H1 (cell line): ENCODE results near the gene TOMT. TPM values are rescaled to one million over a fixed set of nuclear protein-coding genes. Genes with fewer than 3 reads are reported as not detected.
A peak's percentile ranks its signal among the peaks of the same experiment; 100 is the strongest.

Source experiments
- CTCF ChIA-PET: fragments of 300-600 bp; sonication (Branson Sonifier 250); formaldehyde crosslinking; loops from one replicate; lab custom pipeline; 2021; ENCODE audit not compliant: partially characterized antibody; lab: Charles Lee
- POLR2A ChIA-PET: fragments of 300-600 bp; sonication (Branson Sonifier 250); formaldehyde crosslinking; loops from one replicate; lab custom pipeline; 2021; ENCODE audit warnings: inconsistent platforms; ENCODE audit not compliant: partially characterized antibody; lab: Charles Lee
- DNase-seq, 2 experiments: peaks; one replicate each; pipeline versions ENCODE4 v3.0.0 to v3.0.0-alpha.2; 2010 to 2022; ENCODE audit warnings: low spot score in 2 of 2, low read depth in 1 of 2, mixed read lengths in 1 of 2
- FAIRE-seq: peaks from 2 replicates; lab custom pipeline; 2011; peaks lifted over from hg19 to GRCh38; lab: Jason Lieb, UNC
- H2AFZ ChIP-seq: 2 replicates; pipeline ENCODE4 v1.8.1; 2012; ENCODE audit warnings: low read length, inconsistent platforms
- H2AK5ac ChIP-seq: 2 replicates; pipeline ENCODE4 v1.6.1; 2013; ENCODE audit warnings: low read depth, low read length
- H2BK120ac ChIP-seq: replicated peaks from 2 replicates; pipeline ENCODE3; 2013; ENCODE audit warnings: low read depth, low read length, inconsistent platforms
- H2BK12ac ChIP-seq: 2 replicates; pipeline ENCODE4 v1.6.1; 2013; ENCODE audit warnings: low read depth, low read length
- H2BK15ac ChIP-seq: 2 replicates; pipeline ENCODE4 v1.6.1; 2013; ENCODE audit warnings: low read length
- H2BK20ac ChIP-seq: 2 replicates; pipeline ENCODE4 v1.6.1; 2013; ENCODE audit warnings: low read length
- H2BK5ac ChIP-seq: 2 replicates; pipeline ENCODE4 v1.6.1; 2013; ENCODE audit warnings: low read depth, low read length
- H3K14ac ChIP-seq: 2 replicates; pipeline ENCODE4 v1.6.1; 2013; ENCODE audit warnings: inconsistent platforms; ENCODE audit not compliant: insufficient read length
- H3K18ac ChIP-seq: 2 replicates; pipeline ENCODE4 v1.6.1; 2013; ENCODE audit warnings: low read length; ENCODE audit errors: extremely low read depth
- H3K23ac ChIP-seq: 2 replicates; pipeline ENCODE4 v1.6.1; 2013; ENCODE audit warnings: inconsistent platforms; ENCODE audit not compliant: insufficient read length
- H3K23me2 ChIP-seq: 2 replicates; pipeline ENCODE4 v1.6.1; 2013; ENCODE audit warnings: low read depth, low read length
- H3K27ac ChIP-seq: 2 replicates; pipeline ENCODE4 v1.6.1; 2011; ENCODE audit warnings: low read depth, low read length, inconsistent platforms
- H3K27me3 ChIP-seq, 4 experiments: replicated peaks in 1 of 4; 1 replicate in 1 of 4; 2 replicates in 3 of 4; pipeline versions ENCODE4 v1.6.1 to v1.8.1; 2011 to 2013; ENCODE audit warnings: low read length in 3 of 4, mild to moderate bottlenecking in 3 of 4, inconsistent platforms in 2 of 4, mixed read lengths in 2 of 4, moderate library complexity in 1 of 4; ENCODE audit not compliant: control insufficient read depth in 3 of 4, insufficient read depth in 3 of 4; ENCODE audit errors: extremely low read depth in 1 of 4
- H3K36me3 ChIP-seq, 4 experiments: 2 replicates each; pipeline versions ENCODE4 v1.6.1 to v1.8.1; 2011 to 2013; ENCODE audit warnings: mild to moderate bottlenecking in 4 of 4, low read length in 3 of 4, moderate library complexity in 2 of 4, control low read depth in 1 of 4, inconsistent platforms in 1 of 4; ENCODE audit not compliant: insufficient read depth in 4 of 4, control insufficient read depth in 2 of 4
- H3K4ac ChIP-seq: replicated peaks from 2 replicates; pipeline ENCODE3; 2013; ENCODE audit warnings: low read length, low read depth, mixed read lengths, inconsistent platforms; ENCODE audit not compliant: insufficient read length
- H3K4me1 ChIP-seq, 4 experiments: replicated peaks in 1 of 4; 1 replicate in 1 of 4; 2 replicates in 3 of 4; pipeline versions ENCODE4 v1.6.1 to v1.8.1; 2011 to 2013; ENCODE audit warnings: low read length in 3 of 4, inconsistent platforms in 2 of 4, mixed read lengths in 1 of 4; ENCODE audit not compliant: insufficient read depth in 4 of 4, control insufficient read depth in 3 of 4
- H3K4me2 ChIP-seq, 2 experiments: 2 replicates each; pipeline versions ENCODE4 v1.6.1 to v1.8.1; 2011 to 2013; ENCODE audit warnings: low read depth in 2 of 2, low read length in 2 of 2, control low read depth in 1 of 2, inconsistent platforms in 1 of 2, mild to moderate bottlenecking in 1 of 2; ENCODE audit not compliant: insufficient read depth in 1 of 2
- H3K4me3 ChIP-seq, 4 experiments: fragments of 200-600, 300-600 bp in 1 of 4; sonication (generic), shearing (Covaris generic), sonication (Bioruptor Twin) in 1 of 4; 2 replicates each; pipeline versions ENCODE4 v1.5.1 to v1.8.1; 2011 to 2016; ENCODE audit warnings: low read length in 4 of 4, low read depth in 3 of 4, control low read depth in 2 of 4, inconsistent platforms in 2 of 4, mild to moderate bottlenecking in 2 of 4, mixed read lengths in 1 of 4, moderate library complexity in 1 of 4; ENCODE audit not compliant: insufficient read depth in 2 of 4; ENCODE audit errors: extremely low read depth in 1 of 4
- H3K56ac ChIP-seq: replicated peaks from 2 replicates; pipeline ENCODE3; 2013; ENCODE audit warnings: low read depth, mild to moderate bottlenecking, mixed read lengths, low read length, inconsistent platforms; ENCODE audit not compliant: insufficient read length
- H3K79me1 ChIP-seq: 2 replicates; pipeline ENCODE4 v1.6.1; 2013; ENCODE audit warnings: low read depth, low read length, control low read depth
- H3K79me2 ChIP-seq, 2 experiments: 2 replicates each; pipeline versions ENCODE4 v1.6.1 to v1.8.1; 2012 to 2013; ENCODE audit warnings: low read length in 2 of 2, mild to moderate bottlenecking in 2 of 2, inconsistent platforms in 1 of 2; ENCODE audit not compliant: insufficient read depth in 2 of 2, control insufficient read depth in 1 of 2
- H3K9ac ChIP-seq, 4 experiments: replicated peaks in 1 of 4; 1 replicate in 1 of 4; 2 replicates in 3 of 4; pipeline versions ENCODE4 v1.6.1 to v1.8.1; 2011 to 2013; ENCODE audit warnings: low read depth in 3 of 4, low read length in 3 of 4, control low read depth in 2 of 4, mild to moderate bottlenecking in 2 of 4, moderate library complexity in 2 of 4, inconsistent platforms in 1 of 4; ENCODE audit errors: extremely low read depth in 1 of 4
- H3K9me3 ChIP-seq, 2 experiments: 2 replicates each; pipeline versions ENCODE4 v1.6.1 to v1.8.1; 2012 to 2013; ENCODE audit warnings: mild to moderate bottlenecking in 2 of 2, moderate library complexity in 2 of 2, control low read depth in 1 of 2, inconsistent platforms in 1 of 2, low read depth in 1 of 2, low read length in 1 of 2, mixed read lengths in 1 of 2; ENCODE audit not compliant: insufficient read depth in 2 of 2
- H4K20me1 ChIP-seq, 2 experiments: replicated peaks in 1 of 2; 2 replicates each; pipeline versions ENCODE3 to v1.8.1; 2011 to 2013; ENCODE audit warnings: inconsistent platforms in 2 of 2, low read length in 2 of 2, mild to moderate bottlenecking in 1 of 2; ENCODE audit not compliant: insufficient read depth in 2 of 2, control insufficient read depth in 1 of 2
- H4K5ac ChIP-seq: 2 replicates; pipeline ENCODE4 v1.6.1; 2013; ENCODE audit warnings: low read length, low read depth, mixed read lengths, inconsistent platforms; ENCODE audit not compliant: insufficient read length
- H4K8ac ChIP-seq: 2 replicates; pipeline ENCODE4 v1.8.0; 2013; ENCODE audit warnings: mild to moderate bottlenecking, moderate library complexity, low read length, inconsistent platforms; ENCODE audit not compliant: insufficient read depth; ENCODE audit errors: extremely low read depth
- H4K91ac ChIP-seq: replicated peaks from 2 replicates; pipeline ENCODE3; 2013; ENCODE audit warnings: low read length, mixed read lengths, inconsistent platforms; ENCODE audit not compliant: insufficient read length
- GABPA ChIP-seq: IDR thresholded peaks from 2 replicates; pipeline ENCODE4 v1.6.1; 2011; ENCODE audit warnings: mild to moderate bottlenecking, low read length, moderate library complexity, borderline replicate concordance; ENCODE audit not compliant: insufficient read depth
- KDM1A ChIP-seq: fragments of 200-600, 300-600 bp; sonication (generic); IDR thresholded peaks from 2 replicates; pipeline ENCODE4 v1.7.1; 2016; ENCODE audit warnings: mild to moderate bottlenecking, low read length, borderline replicate concordance
- RNF2 ChIP-seq: fragments of 200-900, 300-1000 bp; sonication (generic); IDR thresholded peaks from 2 replicates; pipeline ENCODE4 v1.7.1; 2016; ENCODE audit warnings: borderline replicate concordance, low read depth, mild to moderate bottlenecking, antibody characterized with exemption, low read length; ENCODE audit not compliant: poor library complexity, severe bottlenecking; ENCODE audit errors: missing control alignments
- RXRA ChIP-seq: IDR thresholded peaks from 2 replicates; pipeline ENCODE4 v1.6.1; 2011; ENCODE audit warnings: low read depth, mild to moderate bottlenecking, low read length, moderate library complexity; ENCODE audit not compliant: insufficient read depth
- SIN3A ChIP-seq, 2 experiments: IDR thresholded peaks in 1 of 2; conservative IDR thresholded peaks in 1 of 2; 2 replicates each; pipeline ENCODE4 v1.6.1; 2011 to 2012; ENCODE audit warnings: low read length in 2 of 2, improper control_type of control experiment in 1 of 2, low read depth in 1 of 2, mild to moderate bottlenecking in 1 of 2
- SRF ChIP-seq: IDR thresholded peaks from 2 replicates; pipeline ENCODE4 v1.6.1; 2011; ENCODE audit warnings: mild to moderate bottlenecking, low read depth, low read length, moderate library complexity
- TAF7 ChIP-seq: optimal IDR thresholded peaks from 2 replicates; pipeline ENCODE3; 2011; ENCODE audit warnings: low read depth, mild to moderate bottlenecking, inconsistent platforms, low read length, moderate library complexity, borderline replicate concordance
- TBP ChIP-seq: IDR thresholded peaks from 2 replicates; pipeline ENCODE4 v1.6.1; 2011; ENCODE audit warnings: low read depth, low read length, improper control_type of control experiment
- WGBS, 2 experiments: shearing (Covaris generic) in 1 of 2; methylation state at CpG; one replicate each; pipeline versions ENCODE4 v1.1.6 to v1.1.7; 2013 to 2015; ENCODE audit warnings: low lambda C conversion rate in 2 of 2, mixed read lengths in 2 of 2, inconsistent platforms in 1 of 2, low coverage in 1 of 2, missing lambda C conversion rate in 1 of 2; ENCODE audit not compliant: insufficient replicate concordance in 2 of 2, insufficient coverage in 1 of 2, insufficient read length in 1 of 2; ENCODE audit errors: extremely low coverage in 1 of 2, missing lambda C conversion rate in 1 of 2; 5-methylcytosine and 5-hydroxymethylcytosine counted together
- polyA plus RNA-seq, 7 experiments: library from polyadenylated mRNA; depleted of rRNA in 3 of 7; stranded (reverse) in 5 of 7; unstranded in 2 of 7; fragments of >200 nt in 5 of 7; fragments of 200-250 nt in 2 of 7; gene quantifications; 1 replicate in 5 of 7; 2 replicates in 1 of 7; 4 replicates in 1 of 7; pipeline versions ENCODE4 v1.2.1 to v1.2.3, GENCODE V29; 2011 to 2013; ENCODE audit warnings: missing spikeins in 2 of 7, mixed read lengths in 2 of 7
- total RNA-seq: library from RNA; stranded (reverse); fragmentation: NEBNext Ultra II Directional; extraction: Animal tissue kit (Norgen Biotek cat#: 25700); gene quantifications from 2 replicates; pipeline ENCODE4 v1.2.1, GENCODE V29; 2021
- TF ChIP-seq, protein P1 (sequence below): IDR thresholded peaks from 2 replicates; pipeline ENCODE4 v1.6.1; 2012; ENCODE audit warnings: low read length, inconsistent platforms

The TOMT gene
- total and polyA plus RNA-seq, 2 of the 8 experiments (the other 6 are each of a cell fraction or from before 2014, with no cell fraction given) = 0.11 TPM; not detected in 1

DNA sequence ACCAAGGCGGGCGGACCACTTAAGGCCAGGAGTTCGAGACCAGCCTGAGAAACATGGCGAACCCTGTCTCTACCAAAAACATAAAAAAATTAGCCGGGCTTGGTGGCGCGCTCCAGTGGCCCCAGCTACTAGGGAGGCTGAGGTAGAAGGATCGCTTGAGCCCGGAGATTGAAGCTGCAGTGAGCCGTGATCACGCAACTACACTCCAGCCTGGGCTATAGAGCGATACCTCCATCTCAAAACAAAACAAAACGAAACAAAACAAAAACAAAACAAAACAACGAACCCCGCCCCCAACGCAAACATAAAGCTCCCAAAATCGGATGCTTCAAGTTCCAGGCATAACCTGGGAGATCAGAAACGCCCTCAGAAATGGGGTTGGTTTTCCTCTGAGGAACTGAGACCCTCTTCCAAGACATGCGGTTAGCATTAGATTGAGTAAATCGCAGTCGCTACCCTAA, 24.5 kb upstream of the TOMT start:
- 80% methylated on average over 21 of the region's 21 CpGs; no CpG with 5 or more reads in 1 of the 2 experiments for WGBS, 2 experiments
- Histone ChIP-seq H3K23me2 (peaks cover 4% of the 10 kb centered on the region; the same call in 1 of the 2 replicates), H3K14ac (no peak overlapping the region), H4K20me1 (peaks cover 2 to 4% of the 10 kb centered on the region in 2 experiments), H3K4me2 (peak overlapping the region; percentile 67 to 68), H2AK5ac (0 out of 2 replicates have a peak overlapping the region, but pooled peaks have one; percentile 19), H4K91ac (no peak overlapping the region), H2BK120ac (no peak overlapping the region), H3K27ac (peak overlapping the region; percentile 84), H3K79me2 (peaks cover 13 to 38% of the 10 kb centered on the region in 2 experiments; a peak in 3 of 4 replicates), H3K9me3 (no peaks in the 10 kb centered on the region), H3K23ac (no peak overlapping the region), H3K79me1 (no peaks in the 10 kb centered on the region; the same call in 1 of the 2 replicates), H2BK15ac (no peak overlapping the region), H3K56ac (no peak overlapping the region), H3K27me3 (no peaks in the 10 kb centered on the region), H4K8ac (peak overlapping the region; percentile 88; the same call in 1 of the 2 replicates), H3K9ac (peak overlapping the region in 3 of 4 experiments; percentile 52 to 87 (median 66); a peak in 6 of 7 replicates), H4K5ac (no peak overlapping the region), H2AFZ (0 out of 2 replicates have a peak overlapping the region, but pooled peaks have one; percentile 10), H2BK20ac (no peak overlapping the region), H3K36me3 (no peaks in the 10 kb centered on the region; a peak in 1 of 8 replicates), H2BK5ac (peak overlapping the region; percentile 95), H3K4me1 (peaks cover 0 to 2% (median 0%) of the 10 kb centered on the region in 4 experiments; a peak in 3 of 7 replicates), H3K4me3 (peak overlapping the region; percentile 40 to 100 (median 52)), H2BK12ac (peak overlapping the region; percentile 96; the same call in 1 of the 2 replicates), H3K18ac (0 out of 2 replicates have a peak overlapping the region, but pooled peaks have one; percentile 13), H3K4ac (no peak overlapping the region)
- no peak for FAIRE-seq
- no peak for DNase-seq
- ChIA-PET CTCF (interaction anchor here (0.6 to 2.3 kb wide), 10 partner anchors 10 to 155 kb away, joined by 3 to 29 read pairs (median 4); no protein-coding TSS in a partner anchor), POLR2A (interaction anchor here (1.1 to 8.4 kb wide), 6 partner anchors 11 to 56 kb away, joined by 4 to 144 read pairs (median 8); partner anchors contain the start of genes ANAPC15 and LAMTOR1)
- TF ChIP-seq SIN3A (conservative IDR thresholded peaks at IDR 0.05 in 1 of 2, IDR thresholded peaks at IDR 0.05 in 1 of 2; ENCODE audit: low read depth in 1 of 2, low read length in 2 of 2) (no peak), SRF (no peak), KDM1A (0 out of 2 replicates have a peak, but pooled peaks have one; percentile 26), TAF7 (no peak), RNF2 (no peak), GABPA (no peak), TBP (no peak), RXRA (no peak)
- TF ChIP-seq, protein P1, sequence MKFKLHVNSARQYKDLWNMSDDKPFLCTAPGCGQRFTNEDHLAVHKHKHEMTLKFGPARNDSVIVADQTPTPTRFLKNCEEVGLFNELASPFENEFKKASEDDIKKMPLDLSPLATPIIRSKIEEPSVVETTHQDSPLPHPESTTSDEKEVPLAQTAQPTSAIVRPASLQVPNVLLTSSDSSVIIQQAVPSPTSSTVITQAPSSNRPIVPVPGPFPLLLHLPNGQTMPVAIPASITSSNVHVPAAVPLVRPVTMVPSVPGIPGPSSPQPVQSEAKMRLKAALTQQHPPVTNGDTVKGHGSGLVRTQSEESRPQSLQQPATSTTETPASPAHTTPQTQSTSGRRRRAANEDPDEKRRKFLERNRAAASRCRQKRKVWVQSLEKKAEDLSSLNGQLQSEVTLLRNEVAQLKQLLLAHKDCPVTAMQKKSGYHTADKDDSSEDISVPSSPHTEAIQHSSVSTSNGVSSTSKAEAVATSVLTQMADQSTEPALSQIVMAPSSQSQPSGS = no peak
